NOMO-1 treated with dmso at 0.1 percent for 144 hours (cell line): ENCODE data around the gene GSTT4.
"Not testable (repeated sequence)": the region's sequence is repeated elsewhere in the genome, so short reads cannot be mapped to it uniquely, and the experiment has no call there.

Experiments used
- DNase-seq: peaks from one replicate; lab custom pipeline; 2025; ENCODE audit not compliant: unreplicated experiment; lab: John Stamatoyannopoulos, UW

The GSTT4 gene

GRCh38 chr22:24025475-24025874, 20.2 kb upstream of the GSTT4 start:
- no peak for DNase-seq

- no peak for DNase-seq
Observed at GRCh38 chr22:24024354-24024753, 19.1 kb upstream of the GSTT4 start.

DNA sequence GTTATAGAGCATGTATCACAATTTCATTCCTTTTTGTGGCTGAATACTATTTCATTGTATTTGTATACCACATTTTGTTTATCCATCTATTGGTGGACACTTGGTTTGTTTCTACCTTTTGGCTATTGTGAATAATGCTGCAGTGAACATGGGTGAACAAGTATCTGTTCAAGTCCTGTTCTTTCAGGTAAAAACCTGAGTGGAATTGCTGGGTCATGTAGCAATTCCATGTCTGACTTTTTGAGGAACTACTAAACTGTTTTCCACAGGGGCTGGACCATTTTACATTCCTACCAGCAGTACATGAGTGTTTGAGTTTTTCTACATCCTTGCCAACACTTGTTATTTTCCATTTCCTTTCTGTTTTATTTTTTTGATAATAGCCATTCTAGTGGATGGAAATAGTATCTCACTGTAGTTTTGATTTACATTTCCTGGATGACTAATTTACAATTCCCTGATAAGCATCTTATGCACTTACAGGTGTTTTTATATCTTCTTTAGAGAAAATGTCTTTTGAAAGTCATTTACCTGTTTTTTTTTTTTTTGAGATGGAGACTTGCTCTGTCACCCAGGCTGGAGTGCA, 18.0 kb upstream of the GSTT4 start:
- no peak for DNase-seq

DNA sequence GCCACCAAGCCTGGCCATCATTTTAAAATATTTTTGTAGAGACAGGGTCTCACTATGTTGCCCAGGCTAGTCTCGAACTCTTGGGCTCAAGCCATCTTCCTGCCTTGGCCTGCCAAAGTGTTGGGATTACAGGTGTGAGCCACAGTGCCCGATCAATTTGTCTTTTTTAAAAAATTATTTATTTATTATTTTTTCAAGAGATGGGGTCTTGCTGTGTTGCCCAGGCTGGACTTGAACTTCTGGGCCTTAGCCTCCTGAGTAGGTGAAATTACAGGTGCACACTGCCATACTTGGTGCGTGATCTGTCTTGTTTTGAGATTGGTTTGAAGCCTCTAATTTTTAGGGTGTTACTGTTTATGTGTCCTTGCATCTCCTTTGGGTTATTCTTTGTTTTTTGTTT, 16.1 kb upstream of the GSTT4 start:
- no peak for DNase-seq

DNA sequence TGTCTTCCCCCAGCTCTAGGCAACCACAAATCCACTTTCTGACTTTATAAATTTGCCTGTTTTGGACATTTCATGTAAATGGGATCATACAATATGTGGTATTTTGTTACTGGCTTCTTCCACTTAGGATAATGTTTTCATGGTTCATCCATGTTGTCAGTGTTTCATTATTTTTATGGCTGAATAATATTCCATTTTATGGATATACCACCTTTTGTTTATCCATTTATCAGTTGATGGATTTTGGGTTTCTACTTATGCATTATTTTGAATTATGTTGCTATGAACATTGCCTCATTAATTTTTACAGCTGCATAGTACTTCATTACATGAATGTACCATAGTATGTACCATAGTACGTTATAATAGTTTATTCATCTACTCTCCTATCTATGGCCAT, 10.9 kb upstream of the GSTT4 start:
- DNase-seq: no peak

DNA sequence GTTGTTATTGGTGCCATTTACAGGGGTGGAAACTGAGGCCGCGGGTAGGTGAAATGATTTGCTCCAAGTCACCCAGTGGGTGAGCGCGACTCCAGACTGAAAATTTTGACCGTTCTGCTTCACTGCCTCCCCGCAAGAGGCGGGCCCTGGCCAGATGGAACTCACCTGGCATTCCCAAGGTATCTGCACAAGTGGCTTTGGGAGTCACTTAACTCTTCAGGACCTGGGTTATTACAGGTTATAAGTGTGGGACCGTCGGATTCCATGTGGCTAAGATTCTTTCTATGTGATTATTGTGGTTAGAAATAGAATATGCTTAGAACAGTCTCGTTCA, 6.4 kb upstream of the GSTT4 start:
- no peak for DNase-seq

GRCh38 chr22:24010018-24010391, 4.8 kb upstream of the GSTT4 start:
- no peak for DNase-seq

- DNase-seq: no peak
Observed at GRCh38 chr22:24009227-24010017, 4.2 kb upstream of the GSTT4 start.

GRCh38 chr22:24008381-24009226, 3.4 kb upstream of the GSTT4 start:
- DNase-seq: no peak

DNA sequence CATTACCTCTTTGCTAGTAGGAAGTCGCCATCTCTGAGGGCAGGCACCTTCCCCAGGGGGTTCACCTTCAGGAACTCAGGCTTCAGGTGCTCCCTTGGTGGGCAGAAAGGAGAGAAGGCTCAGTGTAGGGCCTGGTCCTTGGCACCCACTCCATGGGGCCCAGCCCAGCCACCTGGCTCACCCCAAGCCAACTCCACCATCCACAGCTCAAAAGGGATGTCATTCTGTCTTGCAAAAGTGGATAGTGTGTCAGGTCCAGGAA, 2.7 kb upstream of the GSTT4 start:
- DNase-seq: no peak

- DNase-seq: no peak
Observed at GRCh38 chr22:24007253-24008021, 2.2 kb upstream of the GSTT4 start.

GRCh38 chr22:24006914-24007214, 1.6 kb upstream of the GSTT4 start:
- no peak for DNase-seq

DNA sequence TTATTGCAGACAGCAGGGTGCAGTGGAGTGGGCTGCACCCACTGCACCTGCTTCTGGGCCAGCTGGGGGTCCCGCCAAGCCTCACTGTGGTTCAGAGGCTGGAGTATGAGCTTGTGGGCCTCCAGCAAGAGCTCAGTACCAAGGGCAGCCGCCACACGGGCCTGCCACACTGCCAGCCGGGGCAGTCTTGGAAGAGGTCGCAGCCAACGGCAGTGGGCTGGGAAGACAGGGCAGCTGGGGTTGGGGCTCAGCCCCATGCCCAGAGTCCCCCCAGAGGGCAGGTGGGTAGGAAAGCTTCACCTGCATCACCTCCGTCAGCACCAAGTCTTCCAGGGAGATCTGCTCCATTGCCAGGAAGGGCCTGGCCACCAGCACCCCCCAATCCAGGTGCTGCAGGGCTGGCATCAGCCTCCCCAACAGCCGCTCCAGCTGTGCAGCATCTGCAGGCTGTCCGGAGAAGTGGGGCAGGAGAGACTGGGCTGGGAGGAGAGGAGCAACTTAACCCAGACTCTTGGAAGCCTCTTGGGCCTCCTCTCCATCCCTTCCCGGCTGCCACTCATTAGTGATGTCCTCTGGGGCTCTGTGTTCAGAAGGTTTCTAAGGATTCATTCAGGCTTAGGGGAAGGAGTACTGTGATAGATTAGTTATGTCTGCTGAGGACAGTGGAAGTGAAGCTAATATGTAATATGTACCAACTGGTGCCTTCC, 1.1 kb upstream of the GSTT4 start:
- no peak for DNase-seq

DNA sequence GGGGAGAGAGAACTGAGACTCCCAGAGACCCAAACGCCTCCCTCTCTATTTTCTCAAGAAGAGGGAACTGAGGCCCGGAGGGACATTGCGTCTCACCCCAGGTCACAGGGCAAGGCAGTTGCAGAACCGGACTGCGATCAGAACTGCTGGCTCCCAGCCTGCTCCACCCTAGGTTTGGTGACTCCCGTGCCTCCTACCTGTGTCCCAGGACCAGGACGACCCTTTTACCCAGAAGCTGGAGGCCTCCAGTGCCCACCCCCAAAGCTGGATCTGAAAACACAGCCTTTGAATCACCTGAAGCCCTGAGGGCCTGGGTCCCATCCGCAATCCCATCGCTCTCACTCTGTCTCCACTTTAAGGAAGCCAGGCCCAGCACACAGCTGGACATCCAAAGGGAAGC, 1.4 kb downstream of the GSTT4 start:
- DNase-seq: no peak

DNA sequence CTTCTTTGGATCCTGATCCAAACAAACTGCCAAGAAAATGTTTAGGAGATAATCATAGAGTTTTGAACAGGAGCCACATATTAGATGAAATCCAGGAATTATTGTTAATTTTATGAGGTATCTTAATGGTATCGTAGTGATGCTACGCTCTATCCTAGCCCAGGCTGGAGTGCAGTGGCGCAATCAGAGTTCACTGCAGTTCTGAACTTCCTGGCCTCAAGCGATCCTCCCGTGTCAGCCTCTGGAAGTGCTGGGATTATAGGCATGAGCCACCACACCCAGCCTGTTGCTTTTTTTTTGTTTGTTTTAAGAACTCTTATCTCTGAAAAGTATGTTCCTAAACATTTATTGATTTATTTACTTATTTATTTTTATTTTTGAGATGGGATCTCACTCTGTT, 2.4 kb downstream of the GSTT4 start:
- no peak for DNase-seq

- DNase-seq: no peak
Observed at GRCh38 chr22:24002272-24002671, 3.0 kb downstream of the GSTT4 start.

DNA sequence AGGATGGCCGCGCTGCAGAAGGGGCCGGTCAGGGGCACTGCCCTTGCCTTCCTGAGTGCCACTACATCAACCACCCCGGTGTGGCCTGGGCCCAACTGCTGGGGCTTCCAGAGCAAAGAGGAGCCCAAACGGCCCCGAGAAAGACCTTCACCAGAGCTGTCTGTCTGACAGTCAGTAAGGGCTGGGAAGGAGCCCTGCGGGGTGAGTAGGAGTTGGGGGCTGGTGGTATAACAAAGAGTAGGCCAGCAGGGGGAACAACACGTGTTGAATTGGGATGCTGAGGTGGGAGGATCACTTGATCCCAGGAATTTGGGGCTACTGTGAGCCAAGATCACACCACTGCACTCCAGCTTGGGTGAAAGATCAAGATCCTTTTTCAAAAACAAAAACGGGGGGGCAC, 3.9 kb downstream of the GSTT4 start:
- no peak for DNase-seq

- not testable (repeated sequence) for DNase-seq
Observed at GRCh38 chr22:23999779-24000178, 5.5 kb downstream of the GSTT4 start.

GRCh38 chr22:23997092-23997491, 8.2 kb downstream of the GSTT4 start:
- no peak for DNase-seq

- DNase-seq: not testable (repeated sequence)
Observed at GRCh38 chr22:23993581-23994177, 11.6 kb downstream of the GSTT4 start.

- not testable (repeated sequence) for DNase-seq
Observed at GRCh38 chr22:23993080-23993479, 12.2 kb downstream of the GSTT4 start.
